Heart right ventricle (tissue), 16 donors: ENCODE measurements around the gene CST11. TPM values are rescaled to one million over a fixed set of nuclear protein-coding genes. Genes with fewer than 3 reads are reported as not detected.

Experiments
- ATAC-seq, 8 donors: fragments of 200-7000 bp; cut with Tn5 transposase; one replicate each; pipeline ENCODE4 v1.9.1; 2020; ENCODE audit warnings: mild to moderate bottlenecking in 8 of 8, moderate library complexity in 8 of 8, moderate number of reproducible peaks in 1 of 8
- DNase-seq, 2 donors: peaks; one replicate each; pipeline ENCODE4 v3.0.0-alpha.2; 2020
- H3K27ac ChIP-seq, 10 donors: fragments of 200-600 bp; sonication (generic) in 2 of 10; one replicate each; pipeline versions ENCODE4 v1.5.0 to v1.8.0; 2020 to 2022; ENCODE audit warnings: mild to moderate bottlenecking in 3 of 10
- H3K27me3 ChIP-seq, 7 donors: fragments of 200-600 bp; one replicate each; pipeline ENCODE4 v1.8.0; 2021 to 2022; ENCODE audit warnings: mild to moderate bottlenecking in 2 of 7
- H3K36me3 ChIP-seq, 9 donors: fragments of 200-600 bp; sonication (generic) in 1 of 9; one replicate each; pipeline versions ENCODE4 v1.5.0 to v1.8.0; 2020 to 2022; ENCODE audit warnings: mild to moderate bottlenecking in 2 of 9
- H3K4me1 ChIP-seq, 9 donors: fragments of 200-600 bp; sonication (generic) in 1 of 9; one replicate each; pipeline versions ENCODE4 v1.5.0 to v1.8.0; 2020 to 2022; ENCODE audit warnings: mild to moderate bottlenecking in 4 of 9
- H3K4me3 ChIP-seq, 10 donors: fragments of 200-600 bp; sonication (generic) in 2 of 10; one replicate each; pipeline versions ENCODE4 v1.5.0 to v1.8.0; 2020 to 2022; ENCODE audit warnings: mild to moderate bottlenecking in 7 of 10, moderate library complexity in 2 of 10
- H3K9me3 ChIP-seq, 11 donors: fragments of 200-600 bp in 10 of 11; sonication (generic) in 2 of 11; one replicate each; pipeline versions ENCODE4 v1.5.0 to v1.8.0; 2013 to 2022; ENCODE audit warnings: mild to moderate bottlenecking in 2 of 11, control low read depth in 1 of 11, moderate library complexity in 1 of 11
- CTCF ChIP-seq, 9 donors: fragments of 200-600 bp; sonication (generic) in 2 of 9; IDR thresholded peaks; one replicate each; pipeline versions ENCODE4 v1.5.0 to v1.8.0; 2021 to 2022; ENCODE audit warnings: antibody characterized with exemption in 9 of 9, mild to moderate bottlenecking in 5 of 9, moderate library complexity in 1 of 9
- WGBS, 2 donors: extraction: QIAGEN DNeasy Blood & Tissue Kit; methylation state at CpG; one replicate each; pipeline ENCODE4 v1.1.7; 2013; ENCODE audit warnings: inconsistent platforms in 1 of 2; 5-methylcytosine and 5-hydroxymethylcytosine counted together
- intact Hi-C, 10 donors: fragments of 100-400 bp; cut with DNase I; formaldehyde crosslinking; loops; one replicate each; pipeline versions ENCODE4 v1.11.1 to v1.14.2; 2022
- polyA plus RNA-seq, 2 donors: library from polyadenylated mRNA; stranded (reverse); fragments of 200-250 nt; gene quantifications; one replicate each; pipeline ENCODE4 v1.2.3, GENCODE V29; 2013
- total RNA-seq, 10 donors: library from RNA; stranded (reverse); fragmentation: NEBNext Ultra II Directional in 3 of 10; extraction: Animal tissue kit (Norgen Biotek cat#: 25700) in 3 of 10; gene quantifications; one replicate each; pipeline versions ENCODE4 v1.2.1 to v1.2.4, GENCODE V29; 2021 to 2023
- donor health status: Arrhythmogenic right ventricular cardiomyopathy.
- donor health status: ischemic (EF 13 %, LVEDD 7.1; RV severe dilation, severe dysfunction).
- donor health status: healthy with polysubstance abuse.
- donor health status: DM: no; HTN: yes; CAD: no.
- donor health status: DM: no; HTN: no; CAD: no.
- donor health status: ischemic (EF 25% LVEDD 6.9; RV normal size, moderate dysfunction).
- donor health status: ischemic (EF 25% LVEDD 5.7; RV mildly dilated, moderate dysfunction).
- donor health status: healthy.
- donor health status: DM: yes; HTN: yes; CAD: no.
- donor health status: Ischemic cardiomyopathy.
- donor health status: ischemic (EF 35%, LVEDD 5.7; RV mildly dilated, moderate dysfunction).
- donor health status: nonischemic (EF 11% LVEDD 7.7; RV severe dilation, severe dysfunction).
- donor health status: DM: yes; HTN: yes; CAD: no.
- donor health status: PGD.
- donor health status: ischemic (EF 29% LVEDD 5.4; RV normal size, mild dysfunction).
- donor health status: nonischemic (EF 23%, LVEDD 6.1; RV moderate dilation, normal function).

Gene CST11
- total and polyA plus RNA-seq, 12 donors: not detected

DNA sequence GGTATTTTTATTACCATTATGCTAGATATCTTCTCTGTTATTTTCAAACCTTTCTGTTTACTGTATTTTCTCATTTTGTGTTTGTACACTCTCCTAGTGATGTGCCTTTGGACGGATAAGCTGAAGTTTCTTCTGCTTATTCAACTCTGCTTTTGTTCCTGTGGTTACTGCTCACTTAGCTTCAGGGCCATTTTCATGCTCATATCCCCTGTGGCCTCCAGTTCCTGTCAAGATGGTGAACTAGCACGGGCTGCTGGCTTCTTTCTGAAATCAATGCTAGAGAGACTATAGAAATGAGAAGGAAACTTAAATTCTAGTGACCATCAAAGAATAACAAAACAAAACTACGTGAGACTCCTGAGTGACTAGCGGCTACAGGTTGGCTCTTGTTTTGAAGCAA lies 31.4 kb upstream of the CST11 start:
- H3K27me3 ChIP-seq: no peaks in the 10 kb centered on the region
- ATAC-seq (no peak), DNase-seq (no peak)
- intact Hi-C loops: no loop called here
- H3K27ac ChIP-seq: no peak overlapping the region
- no peaks in the 10 kb centered on the region for H3K4me1 ChIP-seq
- WGBS, 2 donors: 63 to 64% methylated on average over 4 of the region's 4 CpGs
- peaks cover 0 to 12% (median 0%) of the 10 kb centered on the region in 11 donors for H3K9me3 ChIP-seq
- H3K4me3 ChIP-seq: no peak overlapping the region
- no peaks in the 10 kb centered on the region for H3K36me3 ChIP-seq
- TF ChIP-seq CTCF (IDR thresholded peaks at IDR 0.05): no peak

- ATAC-seq (no peak), DNase-seq (no peak)
- H3K27me3 ChIP-seq: no peaks in the 10 kb centered on the region
- H3K27ac ChIP-seq: no peak overlapping the region
- no peak overlapping the region for H3K4me3 ChIP-seq
- intact Hi-C loops: no loop called here
- no peaks in the 10 kb centered on the region for H3K36me3 ChIP-seq
- TF ChIP-seq CTCF (IDR thresholded peaks at IDR 0.05): no peak
- H3K9me3 ChIP-seq: peaks cover 0 to 10% (median 0%) of the 10 kb centered on the region in 11 donors
- 63 to 65% methylated on average over 2 of the region's 2 CpGs for WGBS, 2 donors
- H3K4me1 ChIP-seq: no peaks in the 10 kb centered on the region
Observed at GRCh38 chr20:23482138-23482537, 29.5 kb upstream of the CST11 start.

GRCh38 chr20:23479043-23479442 lies 26.4 kb upstream of the CST11 start:
- no peak for TF ChIP-seq CTCF (IDR thresholded peaks at IDR 0.05)
- Histone ChIP-seq H3K4me1 (no peaks in the 10 kb centered on the region), H3K36me3 (no peaks in the 10 kb centered on the region), H3K9me3 (peaks cover 0 to 5% (median 0%) of the 10 kb centered on the region in 11 donors), H3K27ac (no peak overlapping the region), H3K4me3 (no peak overlapping the region), H3K27me3 (peaks cover 0 to 5% (median 0%) of the 10 kb centered on the region in 7 donors)
- DNase-seq (no peak), ATAC-seq (no peak)
- intact Hi-C loops: no loop called here
- 74 to 78% methylated on average over 4 of the region's 4 CpGs for WGBS, 2 donors

DNA sequence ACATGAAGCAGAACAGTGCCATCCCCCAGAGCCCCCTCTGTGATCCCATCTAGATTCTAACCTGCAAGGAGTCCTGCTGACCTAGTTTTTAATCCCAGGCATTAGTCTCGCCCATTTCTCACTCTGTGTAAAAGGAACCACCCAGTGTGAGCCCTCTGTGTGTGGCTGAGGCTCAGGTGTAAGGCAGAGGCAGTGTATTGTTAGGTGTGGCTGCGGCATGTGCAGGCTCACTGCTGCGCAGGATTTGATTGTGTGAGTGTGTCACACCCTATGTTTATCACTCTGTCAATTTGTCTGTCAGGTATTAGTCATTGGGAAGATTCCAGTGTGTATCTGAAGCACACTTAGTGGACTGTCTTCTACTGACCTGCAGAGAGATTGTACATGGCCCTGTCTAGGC lies 24.5 kb upstream of the CST11 start:
- 66 to 68% methylated on average over 3 of the region's 3 CpGs for WGBS, 2 donors
- intact Hi-C loops: no loop called here

More for the DNA sequence above, 24.5 kb upstream of the CST11 start:
- Histone ChIP-seq H3K4me1 (no peaks in the 10 kb centered on the region), H3K27me3 (peaks cover 0 to 14% (median 5%) of the 10 kb centered on the region in 7 donors), H3K4me3 (no peak overlapping the region), H3K9me3 (peaks cover 0 to 5% (median 0%) of the 10 kb centered on the region in 11 donors), H3K27ac (no peak overlapping the region), H3K36me3 (no peaks in the 10 kb centered on the region)
- ATAC-seq (no peak), DNase-seq (no peak)
- TF ChIP-seq CTCF (IDR thresholded peaks at IDR 0.05): no peak
